ENCODE results near the gene TBX4.
A peak's percentile ranks its signal among the peaks of the same experiment; 100 is the strongest.

Gene TBX4

DNA sequence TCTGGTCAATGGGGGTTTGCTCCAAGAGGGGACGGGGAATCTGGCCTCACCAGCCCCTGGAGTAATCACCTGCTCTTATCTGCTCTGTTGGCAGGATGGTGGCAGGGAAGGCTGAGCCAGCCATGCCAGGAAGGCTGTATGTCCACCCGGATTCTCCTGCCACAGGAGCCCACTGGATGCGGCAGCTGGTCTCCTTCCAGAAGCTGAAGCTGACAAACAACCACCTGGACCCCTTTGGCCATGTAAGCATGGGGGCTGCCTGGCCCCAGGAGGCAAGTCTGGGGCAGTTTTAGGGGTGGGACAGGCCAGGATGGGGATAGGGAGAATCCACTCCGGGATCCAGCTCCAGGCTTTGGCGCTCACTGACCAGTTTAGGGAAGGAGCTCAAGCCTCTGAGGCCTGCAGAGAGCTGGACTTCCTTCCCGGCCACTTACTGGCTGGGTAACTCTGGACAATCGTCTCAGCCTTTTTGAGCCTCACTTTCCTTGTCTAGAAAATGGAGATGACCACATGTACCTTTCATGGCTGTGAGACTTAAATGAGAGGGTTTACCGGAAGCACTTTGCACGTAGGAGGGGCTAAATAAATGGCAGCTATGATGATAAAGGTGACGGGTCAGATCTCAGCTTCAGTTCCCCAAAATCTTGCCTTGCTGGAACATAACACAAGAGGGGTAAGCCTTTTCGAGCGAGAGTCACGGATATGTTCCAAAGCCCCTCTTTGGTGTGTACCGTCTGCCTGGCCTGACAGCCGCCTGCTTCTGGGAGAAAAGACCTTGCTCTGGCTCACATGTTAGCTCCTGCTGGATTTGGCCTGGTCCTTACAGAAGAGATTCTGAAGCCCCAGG is 15.4 kb downstream of the TBX4 start:
- DNase-seq = peak in 1 of 3 experiments; percentile 11

DNA sequence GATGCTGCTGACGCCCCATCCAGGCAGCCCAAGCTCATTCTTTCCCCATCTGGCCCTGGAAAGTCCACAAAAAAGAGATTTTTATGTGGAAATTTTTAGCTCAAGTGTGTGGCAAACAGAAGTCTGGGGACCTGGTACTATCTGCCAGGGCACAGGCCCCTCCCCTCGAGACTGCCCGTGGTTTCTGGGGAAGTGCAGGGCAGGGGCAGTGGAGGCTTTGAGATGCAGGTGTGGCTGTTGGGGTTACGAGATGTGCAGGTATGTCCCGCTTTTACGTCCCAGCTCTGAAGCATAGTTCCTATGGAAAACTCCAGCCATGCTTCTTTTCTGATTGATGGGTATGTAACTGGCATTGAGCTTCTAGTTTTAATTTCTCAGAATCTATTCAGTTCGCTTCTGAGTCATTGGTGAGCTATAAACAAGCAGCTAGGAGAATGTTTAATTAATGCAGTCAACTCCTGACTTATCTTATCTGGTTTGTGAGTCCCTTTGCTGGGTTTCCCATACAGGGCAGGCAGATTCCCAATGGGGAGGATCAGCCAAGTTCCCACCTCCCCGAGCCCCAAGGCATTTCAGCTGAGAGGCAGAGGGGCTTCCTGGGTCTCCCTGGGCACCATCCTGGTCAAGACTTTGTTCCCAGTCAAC is 16.2 kb downstream of the TBX4 start:
- no peak for DNase-seq

DNA sequence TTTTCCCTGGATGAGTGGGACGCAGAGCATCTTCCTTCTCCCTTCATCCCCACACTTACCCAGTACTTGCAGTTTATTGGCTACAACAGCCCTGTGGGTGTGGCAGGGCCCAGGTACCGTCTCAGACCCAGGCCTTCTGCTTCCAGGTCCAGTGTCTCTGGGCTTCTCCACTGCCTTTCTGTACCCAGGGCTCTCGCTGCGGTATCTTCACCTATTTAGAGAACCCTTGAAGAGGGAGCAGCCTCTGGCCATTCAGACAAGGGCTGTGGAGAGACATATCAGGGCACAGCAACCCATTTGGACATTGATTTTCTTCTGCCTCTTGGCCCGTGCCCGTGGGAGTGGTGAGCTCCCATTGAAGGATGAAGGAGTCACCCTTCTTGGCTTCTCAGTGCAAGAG is 17.3 kb downstream of the TBX4 start:
- DNase-seq = no peak

- no peak for DNase-seq
These were observed 17.7 kb downstream of the TBX4 start for GRCh38 chr17:61469949-61470348.

GRCh38 chr17:61470530-61471136 is 18.4 kb downstream of the TBX4 start:
- no peak for DNase-seq

- no peak for DNase-seq
These were observed 22.2 kb downstream of the TBX4 start for GRCh38 chr17:61474235-61474927.

DNA sequence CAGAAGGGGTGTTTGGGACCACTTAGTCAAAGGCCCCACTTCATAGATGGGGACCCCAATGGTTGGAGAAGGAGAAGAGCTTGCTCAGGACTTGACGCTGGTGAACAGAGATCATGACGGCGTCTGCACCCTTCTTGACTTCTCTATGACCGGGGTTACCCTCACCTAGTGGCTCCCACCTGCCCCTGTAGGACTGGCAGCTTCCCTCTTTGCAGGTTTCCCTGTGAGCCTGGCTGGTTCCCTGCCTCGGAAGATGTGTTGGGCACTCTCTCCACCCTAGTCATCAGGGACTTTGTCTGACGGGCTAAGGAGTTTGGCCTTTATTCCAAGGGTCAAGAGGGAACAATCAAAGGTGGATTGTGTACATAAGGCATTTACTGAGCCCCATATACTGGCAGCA is 22.7 kb downstream of the TBX4 start:
- no peak for DNase-seq

- no peak for DNase-seq
These were observed 23.5 kb downstream of the TBX4 start for GRCh38 chr17:61475726-61476125.

DNA sequence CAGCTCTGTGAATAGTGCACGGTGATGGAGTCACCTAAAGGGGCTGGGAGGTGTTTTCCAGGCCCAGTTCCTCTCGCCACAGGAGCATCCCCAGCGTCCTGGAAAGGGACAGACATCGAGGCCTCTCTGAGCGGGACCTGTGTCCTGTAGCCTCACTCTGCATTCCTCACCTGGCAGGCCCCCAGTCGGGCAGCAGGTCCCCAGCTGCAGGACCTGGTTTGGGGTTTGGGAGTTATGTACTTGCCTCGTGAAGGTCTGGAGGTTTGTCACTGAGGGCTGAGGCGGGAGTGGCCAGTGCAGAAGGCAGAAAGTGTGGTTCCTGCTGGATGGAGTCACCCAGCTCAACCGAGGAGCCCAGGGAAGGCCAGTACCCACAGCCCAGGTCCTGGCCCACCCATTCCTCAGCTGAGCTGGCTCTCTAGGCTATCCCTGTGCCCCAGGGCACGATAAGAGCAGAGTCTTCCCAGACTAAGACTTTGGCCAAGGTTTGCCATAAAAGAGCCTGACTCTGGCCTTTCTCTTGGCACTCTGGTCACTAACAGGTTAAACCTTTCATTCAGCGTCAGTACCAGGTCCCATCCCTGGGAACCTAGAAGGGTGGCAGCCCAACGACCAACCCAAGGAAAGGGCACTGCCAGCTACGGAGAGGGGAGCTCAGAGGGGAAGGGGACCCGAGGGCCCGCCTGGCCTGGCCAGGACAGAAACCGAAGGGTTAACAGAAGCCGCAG is 24.4 kb downstream of the TBX4 start:
- no peak for DNase-seq

DNA sequence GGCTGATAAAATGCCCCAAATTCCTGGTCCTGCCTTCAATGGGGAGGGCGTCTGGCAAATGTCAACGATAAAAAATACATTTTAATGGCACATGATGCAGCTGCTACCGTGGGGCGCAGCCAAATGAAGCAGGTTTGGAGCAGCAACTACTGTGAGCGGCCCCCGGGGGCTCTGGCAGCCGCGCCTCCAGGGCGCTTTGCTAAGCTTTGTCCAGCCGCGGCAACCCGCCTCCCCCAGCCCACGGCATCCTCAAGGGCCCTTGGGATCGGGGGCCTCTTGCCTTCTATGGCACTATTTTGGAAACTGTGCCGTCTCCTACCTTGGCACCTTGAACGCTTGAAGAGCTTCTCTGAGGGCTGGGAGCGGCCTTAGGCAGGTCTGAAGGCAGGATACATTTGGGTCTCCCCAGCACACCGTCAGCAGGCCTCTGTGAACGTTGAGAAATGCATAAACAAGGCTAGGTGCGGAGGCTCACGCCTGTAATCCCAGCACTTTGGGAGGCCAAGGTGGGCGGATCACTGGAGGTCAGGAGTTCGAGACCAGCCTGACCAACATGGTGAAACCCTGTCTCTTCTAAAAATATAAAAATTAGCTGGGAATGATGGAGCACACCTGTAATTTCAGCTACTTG is 25.1 kb downstream of the TBX4 start:
- DNase-seq = no peak

DNA sequence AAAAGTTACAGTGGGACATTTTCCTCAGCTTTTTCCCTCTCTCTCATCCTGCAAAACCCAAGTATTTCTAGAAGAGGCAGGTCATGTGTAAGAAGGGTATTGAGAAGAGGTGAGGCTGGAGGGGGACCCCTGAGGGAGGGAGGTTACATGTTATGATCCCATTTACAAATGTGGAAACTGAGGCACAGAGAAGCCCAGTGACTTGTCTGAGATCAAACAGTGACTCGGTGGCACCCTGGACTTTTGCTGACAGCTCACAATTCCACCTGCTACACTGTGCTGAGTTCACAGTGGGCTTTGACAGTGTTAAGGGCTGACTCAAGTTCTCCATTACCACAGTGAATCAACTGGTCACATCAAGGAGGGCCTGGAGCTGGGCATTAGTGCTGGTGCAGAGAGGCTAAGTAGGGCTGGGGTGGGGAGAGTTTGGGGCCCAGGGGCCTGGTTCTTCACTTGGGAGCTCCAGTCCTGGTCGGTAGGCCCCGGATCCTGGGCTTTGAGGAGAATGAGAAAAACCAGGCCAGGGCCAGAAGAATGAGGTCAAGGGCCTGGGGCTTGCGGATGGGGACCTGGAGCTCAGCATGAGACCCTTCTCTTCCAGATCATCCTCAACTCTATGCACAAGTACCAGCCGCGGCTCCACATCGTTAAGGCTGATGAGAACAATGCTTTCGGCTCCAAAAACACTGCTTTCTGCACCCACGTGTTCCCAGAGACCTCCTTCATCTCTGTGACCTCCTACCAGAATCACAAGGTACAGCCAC is 26.0 kb downstream of the TBX4 start:
- no peak for DNase-seq

GRCh38 chr17:61478790-61479492 is 26.7 kb downstream of the TBX4 start:
- no peak for DNase-seq

DNA sequence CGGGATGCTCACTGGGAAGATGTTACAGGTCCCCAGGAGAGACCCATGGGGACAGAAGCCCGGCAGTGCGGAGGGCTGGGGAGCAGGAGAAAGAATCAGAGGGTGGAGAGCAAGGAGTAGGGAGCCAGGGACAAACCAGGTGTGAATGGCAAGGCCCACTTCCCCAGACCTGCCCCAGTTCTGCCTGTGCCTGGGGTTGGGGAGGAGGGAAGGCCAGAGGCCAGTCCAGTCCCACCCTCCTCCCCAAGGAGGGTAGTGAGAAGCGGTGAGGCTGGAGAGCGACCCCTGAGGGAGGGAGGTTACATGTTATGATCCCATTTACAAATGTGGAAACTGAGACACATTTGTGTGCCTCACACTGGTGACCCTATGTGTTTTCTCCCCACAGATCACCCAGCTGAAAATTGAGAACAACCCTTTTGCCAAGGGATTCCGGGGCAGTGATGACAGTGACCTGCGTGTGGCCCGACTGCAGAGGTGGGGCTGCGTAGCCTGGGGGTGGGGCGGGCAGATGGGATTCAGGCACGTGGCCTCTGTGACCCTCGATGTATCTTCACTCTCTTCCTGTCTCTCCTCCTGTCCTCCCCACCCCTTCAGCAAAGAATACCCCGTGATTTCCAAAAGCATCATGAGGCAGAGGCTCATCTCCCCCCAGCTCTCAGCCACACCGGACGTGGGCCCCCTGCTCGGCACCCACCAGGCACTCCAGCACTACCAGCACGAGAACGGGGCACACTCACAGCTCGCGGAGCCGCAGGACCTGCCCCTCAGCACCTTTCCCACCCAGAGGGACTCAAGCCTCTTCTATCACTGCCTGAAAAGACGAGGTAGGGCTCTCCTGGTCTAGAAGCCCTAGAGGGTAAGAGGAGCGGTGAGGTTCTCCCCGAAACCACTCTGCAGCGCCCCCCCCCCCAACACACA is 27.5 kb downstream of the TBX4 start:
- no peak for DNase-seq

GRCh38 chr17:61480414-61480807 is 28.2 kb downstream of the TBX4 start:
- no peak for DNase-seq

GRCh38 chr17:61481421-61481820 is 29.2 kb downstream of the TBX4 start:
- no peak for DNase-seq

DNA sequence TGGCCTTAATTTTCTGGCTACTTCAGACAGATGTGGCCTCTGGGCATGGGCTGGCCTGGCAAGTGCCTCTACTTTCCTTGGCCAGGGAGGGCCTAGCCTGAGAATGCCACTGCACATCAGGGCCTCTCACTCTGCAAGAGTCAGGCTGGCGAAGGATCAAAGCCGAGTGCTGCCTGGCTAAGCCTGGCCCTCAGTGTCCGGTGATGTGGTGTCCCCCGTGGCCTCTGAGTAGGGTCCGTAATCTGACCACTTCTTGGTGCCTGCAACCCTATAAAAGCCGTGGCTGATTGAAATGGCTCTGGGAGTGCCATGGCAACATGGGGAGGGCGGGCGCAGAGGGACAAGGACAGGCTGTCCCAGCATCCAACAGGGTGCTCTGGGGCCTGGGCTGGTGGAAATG is 30.2 kb downstream of the TBX4 start:
- no peak for DNase-seq

DNA sequence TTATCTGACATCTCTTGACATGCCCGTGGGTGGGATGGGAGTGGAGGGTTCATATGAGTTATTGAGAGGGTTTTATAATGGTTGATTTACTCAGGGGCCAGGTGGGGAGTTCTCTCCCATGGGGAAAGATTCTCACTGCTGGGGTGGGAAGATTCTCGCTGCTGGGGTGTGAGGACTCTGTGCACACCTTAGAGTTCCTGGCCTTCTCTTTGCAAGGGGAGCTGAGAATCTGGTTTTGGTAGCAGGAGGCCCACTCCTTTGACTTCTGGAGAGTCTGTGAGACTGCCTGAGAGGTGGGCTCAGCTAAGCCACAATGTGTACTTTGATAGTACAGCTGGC is 31.5 kb downstream of the TBX4 start:
- peak in 1 of 3 experiments; percentile 18 for DNase-seq

GRCh38 chr17:61484174-61484573 is 32.0 kb downstream of the TBX4 start:
- DNase-seq = peak in 2 of 3 experiments; percentile 20 to 56

GRCh38 chr17:61485067-61485775 is 33.0 kb downstream of the TBX4 start:
- no peak for DNase-seq
